ENCODE measurements around the gene SCN2B. TPM values are rescaled to one million over a fixed set of nuclear protein-coding genes. Genes with fewer than 3 reads are reported as not detected.

The SCN2B gene
- total and polyA plus RNA-seq, 2 of the 13 experiments (the other 11 are each of a cell fraction or from before 2014, with no cell fraction given): 0.01 to 0.02 TPM

DNA sequence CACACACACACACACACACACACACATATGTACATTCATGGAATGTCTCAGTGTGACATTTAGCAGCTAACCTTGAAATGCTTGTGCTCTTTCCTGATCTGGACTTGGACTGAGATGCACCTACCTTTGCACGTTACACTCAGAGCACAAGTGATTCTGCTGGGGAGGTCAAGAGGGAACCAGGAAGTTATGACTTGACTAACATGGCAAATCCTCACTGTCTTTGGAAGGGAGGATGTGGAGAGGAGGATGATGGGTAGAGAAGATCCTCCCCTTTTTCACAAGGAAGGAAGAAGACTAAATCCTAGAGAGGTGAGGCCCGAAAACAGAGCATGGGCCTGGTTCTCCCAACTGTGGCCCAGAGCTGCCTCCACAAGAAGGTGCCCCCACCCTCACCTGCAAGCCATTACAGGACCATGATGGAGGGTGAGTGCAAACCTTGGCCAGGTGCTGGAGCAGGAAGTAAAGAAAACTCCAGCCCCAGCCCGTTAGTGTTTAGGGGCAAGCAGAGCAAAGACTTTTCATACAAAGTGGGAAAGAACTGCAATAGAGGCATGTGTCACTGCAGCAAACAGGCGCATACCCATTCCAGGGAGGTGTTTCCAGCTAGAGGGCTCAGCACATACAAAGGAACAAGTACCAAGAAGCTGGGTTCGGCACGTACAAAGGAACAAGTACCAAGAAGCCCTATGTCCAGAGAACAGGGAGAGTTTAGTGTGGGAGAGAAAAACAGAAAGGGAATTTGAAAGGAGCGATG lies 50.2 kb downstream of the SCN2B start:
- no peak for TF ChIP-seq BORCS8-MEF2B (CRISPR knock-in tag; IDR thresholded peaks at IDR 0.05)
- TF ChIP-seq, protein P1, sequence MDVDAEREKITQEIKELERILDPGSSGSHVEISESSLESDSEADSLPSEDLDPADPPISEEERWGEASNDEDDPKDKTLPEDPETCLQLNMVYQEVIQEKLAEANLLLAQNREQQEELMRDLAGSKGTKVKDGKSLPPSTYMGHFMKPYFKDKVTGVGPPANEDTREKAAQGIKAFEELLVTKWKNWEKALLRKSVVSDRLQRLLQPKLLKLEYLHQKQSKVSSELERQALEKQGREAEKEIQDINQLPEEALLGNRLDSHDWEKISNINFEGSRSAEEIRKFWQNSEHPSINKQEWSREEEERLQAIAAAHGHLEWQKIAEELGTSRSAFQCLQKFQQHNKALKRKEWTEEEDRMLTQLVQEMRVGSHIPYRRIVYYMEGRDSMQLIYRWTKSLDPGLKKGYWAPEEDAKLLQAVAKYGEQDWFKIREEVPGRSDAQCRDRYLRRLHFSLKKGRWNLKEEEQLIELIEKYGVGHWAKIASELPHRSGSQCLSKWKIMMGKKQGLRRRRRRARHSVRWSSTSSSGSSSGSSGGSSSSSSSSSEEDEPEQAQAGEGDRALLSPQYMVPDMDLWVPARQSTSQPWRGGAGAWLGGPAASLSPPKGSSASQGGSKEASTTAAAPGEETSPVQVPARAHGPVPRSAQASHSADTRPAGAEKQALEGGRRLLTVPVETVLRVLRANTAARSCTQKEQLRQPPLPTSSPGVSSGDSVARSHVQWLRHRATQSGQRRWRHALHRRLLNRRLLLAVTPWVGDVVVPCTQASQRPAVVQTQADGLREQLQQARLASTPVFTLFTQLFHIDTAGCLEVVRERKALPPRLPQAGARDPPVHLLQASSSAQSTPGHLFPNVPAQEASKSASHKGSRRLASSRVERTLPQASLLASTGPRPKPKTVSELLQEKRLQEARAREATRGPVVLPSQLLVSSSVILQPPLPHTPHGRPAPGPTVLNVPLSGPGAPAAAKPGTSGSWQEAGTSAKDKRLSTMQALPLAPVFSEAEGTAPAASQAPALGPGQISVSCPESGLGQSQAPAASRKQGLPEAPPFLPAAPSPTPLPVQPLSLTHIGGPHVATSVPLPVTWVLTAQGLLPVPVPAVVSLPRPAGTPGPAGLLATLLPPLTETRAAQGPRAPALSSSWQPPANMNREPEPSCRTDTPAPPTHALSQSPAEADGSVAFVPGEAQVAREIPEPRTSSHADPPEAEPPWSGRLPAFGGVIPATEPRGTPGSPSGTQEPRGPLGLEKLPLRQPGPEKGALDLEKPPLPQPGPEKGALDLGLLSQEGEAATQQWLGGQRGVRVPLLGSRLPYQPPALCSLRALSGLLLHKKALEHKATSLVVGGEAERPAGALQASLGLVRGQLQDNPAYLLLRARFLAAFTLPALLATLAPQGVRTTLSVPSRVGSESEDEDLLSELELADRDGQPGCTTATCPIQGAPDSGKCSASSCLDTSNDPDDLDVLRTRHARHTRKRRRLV (CRISPR knock-in tag; IDR thresholded peaks at IDR 0.05): peak; percentile 97
- TF ChIP-seq SMAD9 (CRISPR knock-in tag; IDR thresholded peaks at IDR 0.05): no peak
- peak in 1 of 2 experiments; percentile 37; a peak in 1 of 4 replicates for TF ChIP-seq POLR2A (IDR thresholded peaks at IDR 0.05; ENCODE audit: insufficient read depth in 1 of 2, low read depth in 2 of 2, low read length in 2 of 2)
- peaks cover 0 to 20% of the 10 kb centered on the region in 2 experiments; a peak in 4 of 5 replicates for H3K27me3 ChIP-seq (ENCODE audit: control insufficient read depth in 1 of 2, insufficient read depth in 2 of 2, low read length in 2 of 2)
- ChIA-PET CTCF (ENCODE audit: low intra/inter-chr PET ratio, low total read pairs) (no interaction called here), POLR2A (no interaction called here)
- FAIRE-seq: no peak
- DNase-seq (ENCODE audit: low spot score): no peak
- H3K36me3 ChIP-seq (replicated peaks in 1 of 2; ENCODE audit: control insufficient read depth in 1 of 2, insufficient read depth in 2 of 2, low read length in 2 of 2): no peaks in the 10 kb centered on the region
- no peak for ATAC-seq
- in situ Hi-C loops (cut with HindIII; ENCODE audit: extremely low pct_ligation_motif_present, low pct_unique_long_range_greater_than_20kb) (loop anchor here (25.0 kb wide), 1 partner anchor 361 kb away; no protein-coding TSS in a partner anchor), intact Hi-C loops (cut with micrococcal nuclease; ENCODE audit: unreplicated experiment) (no loop called here)
- no peaks in the 10 kb centered on the region for H3K9me3 ChIP-seq (ENCODE audit: low read length)
- 51% methylated on average over 7 of the region's 7 CpGs for WGBS (ENCODE audit: low lambda C conversion rate)
- H3K9ac ChIP-seq (ENCODE audit: insufficient read depth, low read depth, low read length): no peak overlapping the region
- H2AFZ ChIP-seq (ENCODE audit: low read length): no peak overlapping the region
- no peak overlapping the region for H3K4me3 ChIP-seq (replicated peaks in 1 of 3; ENCODE audit: insufficient read depth in 1 of 3, low read depth in 2 of 3, low read length in 3 of 3)
- H3K4me2 ChIP-seq (ENCODE audit: low read depth, low read length): no peak overlapping the region
- no TSS peak for BruUV-seq (replicated peaks)
- H3K27ac ChIP-seq (ENCODE audit: extremely low read length, insufficient read depth, low read length): no peak overlapping the region
- H4K20me1 ChIP-seq (ENCODE audit: insufficient read depth, low read length): no peaks in the 10 kb centered on the region
- no peaks in the 10 kb centered on the region for H3K79me2 ChIP-seq (ENCODE audit: insufficient read depth, low read length)
- H3K4me1 ChIP-seq (ENCODE audit: insufficient read depth, low read length): no peaks in the 10 kb centered on the region
